ENCODE results near the gene SFSWAP. TPM values are rescaled to one million over a fixed set of nuclear protein-coding genes. Genes with fewer than 3 reads are reported as not detected.
"Not testable (repeated sequence)": the region's sequence is repeated elsewhere in the genome, so short reads cannot be mapped to it uniquely, and the experiment has no call there.

The SFSWAP gene
- total RNA-seq, 1 donor from 2014 or later = 21.9 TPM

DNA sequence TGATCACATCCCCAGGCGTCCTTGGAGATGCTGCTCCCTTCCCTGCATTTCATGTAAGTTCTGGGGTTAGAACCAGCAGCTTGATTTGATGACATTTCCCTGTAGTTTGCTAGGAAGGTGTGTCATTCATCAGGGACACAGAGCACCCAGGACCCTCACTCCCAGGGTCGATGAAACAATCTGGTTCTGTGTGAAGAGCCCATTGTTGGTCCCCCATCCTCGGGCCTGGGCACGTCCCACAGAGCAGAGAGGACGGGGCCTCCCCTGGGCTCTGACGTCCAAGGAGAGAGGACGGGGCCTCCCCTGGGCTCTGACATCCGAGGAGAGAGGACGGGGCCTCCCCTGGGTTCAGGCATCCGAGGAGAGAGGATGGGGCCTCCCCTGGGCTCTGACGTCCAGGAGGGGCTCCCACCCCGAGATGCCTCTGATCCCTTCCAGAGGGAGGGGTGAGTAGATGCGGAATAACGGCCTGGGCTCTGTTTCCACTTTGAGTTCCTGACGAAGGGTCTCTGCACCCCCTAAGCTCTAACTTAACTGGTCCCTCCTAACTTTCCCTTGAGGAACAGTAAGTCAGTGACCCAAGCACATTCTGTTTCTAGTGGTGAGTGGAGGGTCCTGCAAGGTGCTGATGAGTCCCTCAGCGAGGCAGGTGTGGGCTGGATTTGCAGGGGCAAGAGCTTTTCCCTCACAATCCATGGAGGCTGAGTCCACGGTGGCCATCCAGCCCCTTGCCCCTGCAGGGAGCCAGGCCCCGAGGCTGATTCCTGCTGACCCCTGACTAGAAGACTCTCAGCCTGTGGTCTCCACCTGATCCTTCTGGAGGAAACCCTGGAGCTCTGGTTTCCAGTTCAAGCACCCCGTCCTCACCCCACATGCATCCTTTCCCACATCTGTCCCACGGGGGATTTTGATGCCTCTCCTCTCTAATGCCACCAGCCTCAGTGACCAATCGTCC lies 35.5 kb upstream of the SFSWAP start:
- H3K27me3 ChIP-seq (ENCODE audit: low read depth) = peaks cover 67% of the 10 kb centered on the region
- peaks cover 15% of the 10 kb centered on the region for H3K9me3 ChIP-seq (replicated peaks)
- H3K27ac ChIP-seq (replicated peaks) = no peak overlapping the region
- TF ChIP-seq CTCF (IDR thresholded peaks at IDR 0.05; ENCODE audit: borderline replicate concordance) = no peak
- intact Hi-C loops (cut with micrococcal nuclease) = no loop called here
- no peaks in the 10 kb centered on the region for H3K4me1 ChIP-seq
- no peaks in the 10 kb centered on the region for H3K36me3 ChIP-seq
- DNase-seq = no peak
- H3K4me3 ChIP-seq = no peak overlapping the region

GRCh38 chr12:131676544-131676943 lies 34.3 kb upstream of the SFSWAP start:
- DNase-seq = no peak
- Histone ChIP-seq H3K4me1 (no peaks in the 10 kb centered on the region), H3K9me3 (replicated peaks) (peaks cover 15% of the 10 kb centered on the region), H3K4me3 (no peak overlapping the region), H3K36me3 (no peaks in the 10 kb centered on the region), H3K27me3 (ENCODE audit: low read depth) (peaks cover 62% of the 10 kb centered on the region), H3K27ac (replicated peaks) (no peak overlapping the region)
- intact Hi-C loops (cut with micrococcal nuclease) = no loop called here
- TF ChIP-seq CTCF (IDR thresholded peaks at IDR 0.05; ENCODE audit: borderline replicate concordance) = no peak

- Histone ChIP-seq H3K9me3 (replicated peaks) (peaks cover 15% of the 10 kb centered on the region), H3K27me3 (ENCODE audit: low read depth) (peaks cover 61% of the 10 kb centered on the region)
- H3K27ac ChIP-seq (replicated peaks); H3K4me1 ChIP-seq; H3K4me3 ChIP-seq; H3K36me3 ChIP-seq; intact Hi-C loops (cut with micrococcal nuclease); DNase-seq: not testable (repeated sequence)
Measured at GRCh38 chr12:131677067-131677466, 33.8 kb upstream of the SFSWAP start.

DNA sequence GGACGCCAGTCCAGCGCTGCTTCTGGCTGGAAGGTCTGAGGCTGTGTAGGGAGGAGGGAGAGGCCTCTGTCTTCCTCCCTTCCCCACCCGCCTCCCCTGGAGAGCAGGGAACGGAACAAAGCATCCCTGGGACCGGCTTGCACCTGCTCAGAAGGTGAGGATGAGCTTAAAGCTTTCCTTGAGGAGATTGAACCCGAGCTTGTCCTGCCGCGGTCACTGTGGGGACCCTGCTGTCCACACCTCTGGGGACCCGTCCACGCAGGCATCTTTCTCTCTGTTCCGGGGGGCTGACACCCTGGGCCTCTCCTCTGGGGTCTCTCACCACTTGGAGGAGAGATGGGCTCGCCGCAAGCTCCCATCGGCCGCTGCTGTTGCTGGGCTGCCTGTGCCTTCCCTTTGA lies 33.2 kb upstream of the SFSWAP start:
- Histone ChIP-seq H3K27me3 (ENCODE audit: low read depth) (peaks cover 60% of the 10 kb centered on the region), H3K36me3 (no peaks in the 10 kb centered on the region), H3K4me3 (no peak overlapping the region), H3K27ac (replicated peaks) (no peak overlapping the region), H3K4me1 (no peaks in the 10 kb centered on the region), H3K9me3 (replicated peaks) (peaks cover 15% of the 10 kb centered on the region)
- no peak for TF ChIP-seq CTCF (IDR thresholded peaks at IDR 0.05; ENCODE audit: borderline replicate concordance)
- DNase-seq = no peak
- intact Hi-C loops (cut with micrococcal nuclease) = no loop called here

GRCh38 chr12:131678389-131679181 lies 32.3 kb upstream of the SFSWAP start:
- Histone ChIP-seq H3K9me3 (replicated peaks) (peaks cover 15% of the 10 kb centered on the region), H3K27me3 (ENCODE audit: low read depth) (peaks cover 56% of the 10 kb centered on the region)
- DNase-seq; intact Hi-C loops (cut with micrococcal nuclease); H3K4me3 ChIP-seq; H3K36me3 ChIP-seq; H3K4me1 ChIP-seq; H3K27ac ChIP-seq (replicated peaks): not testable (repeated sequence)

- DNase-seq; H3K27ac ChIP-seq (replicated peaks); intact Hi-C loops (cut with micrococcal nuclease); H3K4me3 ChIP-seq; H3K36me3 ChIP-seq; H3K4me1 ChIP-seq: not testable (repeated sequence)
- Histone ChIP-seq H3K9me3 (replicated peaks) (peaks cover 11% of the 10 kb centered on the region), H3K27me3 (ENCODE audit: low read depth) (peaks cover 60% of the 10 kb centered on the region)
Measured at GRCh38 chr12:131679186-131679585, 31.7 kb upstream of the SFSWAP start.

- DNase-seq; H3K27ac ChIP-seq (replicated peaks); H3K4me1 ChIP-seq; H3K9me3 ChIP-seq (replicated peaks); H3K4me3 ChIP-seq; H3K36me3 ChIP-seq; intact Hi-C loops (cut with micrococcal nuclease): not testable (repeated sequence)
- peaks cover 57% of the 10 kb centered on the region for H3K27me3 ChIP-seq (ENCODE audit: low read depth)
Measured at GRCh38 chr12:131679816-131680215, 31.1 kb upstream of the SFSWAP start.

- H3K9me3 ChIP-seq (replicated peaks); H3K27ac ChIP-seq (replicated peaks); intact Hi-C loops (cut with micrococcal nuclease); DNase-seq; H3K4me1 ChIP-seq; H3K36me3 ChIP-seq; H3K4me3 ChIP-seq: not testable (repeated sequence)
- H3K27me3 ChIP-seq (ENCODE audit: low read depth) = peaks cover 50% of the 10 kb centered on the region
Measured at GRCh38 chr12:131680392-131681256, 30.3 kb upstream of the SFSWAP start.
